GM12872 (cell line): ENCODE measurements around the gene RHBDD3.

ENCODE experiments used
- CTCF ChIP-seq: IDR thresholded peaks from 3 replicates; pipeline ENCODE4 v1.5.1; 2011; ENCODE audit warnings: low read depth, mild to moderate bottlenecking, low read length, moderate library complexity; ENCODE audit not compliant: insufficient read depth

The RHBDD3 gene

GRCh38 chr22:29257751-29258181, 10.0 kb downstream of the RHBDD3 start:
- TF ChIP-seq CTCF, result no peak

- TF ChIP-seq CTCF, result no peak
Observed at GRCh38 chr22:29256606-29257325, 11.0 kb downstream of the RHBDD3 start.

DNA sequence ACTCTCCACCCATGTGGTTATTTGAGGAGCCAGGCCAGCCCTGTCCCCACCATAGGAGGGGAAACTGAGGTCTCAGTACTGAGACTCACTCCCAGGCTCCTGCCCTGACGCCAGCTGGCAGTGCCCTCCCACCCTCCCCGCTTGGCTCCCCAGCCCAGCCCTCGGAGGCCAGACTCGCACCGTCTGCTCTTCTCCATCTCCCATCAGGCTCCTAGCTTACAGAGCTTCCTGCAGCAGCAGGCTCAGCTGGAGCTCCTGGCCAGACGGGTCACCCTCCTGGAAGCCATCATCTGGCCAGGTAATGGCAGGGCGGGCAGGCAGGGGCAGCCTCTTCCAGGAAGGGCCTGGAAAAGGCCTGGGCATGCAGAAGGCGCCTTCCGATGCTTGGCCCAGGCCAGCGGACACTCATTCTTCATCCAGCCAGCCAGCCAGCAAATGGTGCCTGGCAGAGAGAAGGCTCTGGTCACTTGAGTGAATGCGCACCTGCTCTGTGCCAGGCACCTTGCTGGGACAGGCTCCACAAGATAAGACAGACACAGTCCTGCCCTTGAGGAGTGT, 12.6 kb downstream of the RHBDD3 start:
- no peak for TF ChIP-seq CTCF

GRCh38 chr22:29254286-29254660, 13.5 kb downstream of the RHBDD3 start:
- no peak for TF ChIP-seq CTCF

DNA sequence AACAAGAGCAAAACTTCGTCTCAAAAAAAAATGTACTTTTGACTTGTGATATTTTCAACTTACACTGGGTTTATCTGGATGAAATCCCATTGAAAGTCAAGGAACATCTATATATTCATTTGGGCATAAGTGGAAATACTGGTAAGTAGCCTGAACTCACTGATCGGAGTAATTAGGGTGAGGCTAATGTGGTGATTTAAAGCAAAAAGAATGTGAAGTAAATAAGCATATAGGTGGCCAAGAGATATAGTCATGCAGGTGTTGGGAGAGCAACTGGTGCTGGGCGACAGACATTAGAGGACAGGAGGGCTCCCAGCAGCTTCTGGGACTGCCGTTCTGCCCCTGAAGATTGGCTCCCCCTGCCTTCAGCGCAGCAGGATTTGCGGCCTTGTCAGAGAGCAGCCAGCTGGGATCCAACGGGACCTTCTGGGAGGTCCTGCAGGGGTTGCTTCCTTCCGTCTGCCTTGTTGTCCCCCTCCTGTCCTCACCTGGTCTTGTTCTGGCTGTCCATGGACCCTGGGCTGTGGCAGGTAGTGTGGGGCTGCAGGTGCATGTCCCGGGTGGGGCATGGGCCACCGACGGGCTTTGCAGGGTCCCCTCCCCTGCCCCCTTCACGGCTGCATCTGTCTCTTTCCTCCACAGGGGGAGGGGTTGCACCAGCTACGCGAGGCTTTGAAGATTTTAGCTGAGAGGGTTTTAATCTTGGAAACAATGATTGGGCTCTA, 14.1 kb downstream of the RHBDD3 start:
- no peak for TF ChIP-seq CTCF

DNA sequence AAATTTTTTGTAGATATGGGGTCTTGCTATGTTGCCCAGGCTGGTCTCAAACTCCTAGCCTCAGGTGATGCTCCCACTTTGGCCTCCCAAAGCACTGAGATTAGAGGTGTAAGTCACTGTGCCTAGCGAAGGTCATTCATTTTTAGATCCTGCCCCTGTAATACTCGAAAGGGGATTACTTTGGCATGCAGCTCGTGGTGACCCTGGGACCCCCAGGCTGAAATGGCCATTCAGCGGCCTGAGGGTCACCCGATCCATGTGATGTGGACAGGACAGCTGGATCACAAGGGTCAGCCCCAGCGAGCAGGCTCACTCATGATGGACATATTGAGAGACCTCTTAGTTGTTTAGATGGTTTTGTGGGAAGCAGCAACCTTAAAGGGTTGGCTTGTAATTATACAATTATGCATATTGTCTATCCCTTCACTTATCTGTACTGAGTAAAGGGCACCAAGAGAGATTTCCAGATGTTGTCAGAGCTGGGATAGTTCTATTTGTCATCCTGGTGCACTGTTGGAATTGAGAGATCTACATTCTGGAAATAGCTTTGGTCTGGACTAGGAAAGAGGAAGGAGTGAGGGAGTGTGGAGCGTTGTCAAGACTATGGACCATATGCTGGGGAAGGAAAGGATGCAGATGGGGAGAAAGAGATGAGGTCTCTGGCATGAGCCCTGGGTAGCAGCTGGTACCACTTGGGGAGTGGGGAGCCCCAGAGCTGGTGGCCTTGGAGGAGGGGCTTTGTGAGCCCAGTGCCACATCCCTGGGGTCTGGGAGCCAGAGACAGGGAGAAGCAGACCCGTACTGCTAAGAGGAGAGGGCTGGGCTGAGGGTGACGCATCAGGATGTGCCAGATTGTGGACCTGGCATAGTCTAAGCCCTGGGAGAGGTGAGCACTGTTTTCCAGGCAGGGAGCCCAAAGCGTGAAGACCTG, 15.5 kb downstream of the RHBDD3 start:
- no peak for TF ChIP-seq CTCF

- no peak for TF ChIP-seq CTCF
Observed at GRCh38 chr22:29251265-29251664, 16.5 kb downstream of the RHBDD3 start.
